ENCODE measurements around the gene IL17RD. TPM values are rescaled to one million over a fixed set of nuclear protein-coding genes. Genes with fewer than 3 reads are reported as not detected.

Gene IL17RD
- total RNA-seq, 5 donors from 2014 or later (not counting 1 experiment from before 2014, with no cell fraction given), result 0.05 to 0.38 (median 0.10) TPM; not detected in 1

- no peaks in the 10 kb centered on the region for H3K9me3 ChIP-seq
- no peaks in the 10 kb centered on the region for H3K36me3 Mint-ChIP-seq
- DNase-seq, result no peak
- H3K36me3 ChIP-seq (ENCODE audit: control insufficient read depth in 2 of 2, extremely low read depth in 1 of 2, insufficient read depth in 1 of 2, low read length in 1 of 2), result no peaks in the 10 kb centered on the region
- H3K27ac ChIP-seq (ENCODE audit: low read length), result no peak overlapping the region
- H3K4me3 Mint-ChIP-seq, result no peak overlapping the region
- POLR2A ChIA-PET, result no interaction called here
- H3K27me3 Mint-ChIP-seq, result peaks cover 2 to 3% of the 10 kb centered on the region in 2 donors
- H3K27ac Mint-ChIP-seq, result no peak overlapping the region
- no peak overlapping the region for H3K4me3 ChIP-seq (ENCODE audit: control insufficient read depth in 1 of 2, extremely low read depth in 1 of 2, low read length in 1 of 2)
- peaks cover 0 to 10% of the 10 kb centered on the region in 2 experiments for H3K27me3 ChIP-seq (replicated peaks in 1 of 2; ENCODE audit: control insufficient read depth in 2 of 2, extremely low read depth in 1 of 2, insufficient read depth in 2 of 2, low read length in 1 of 2)
- no peak for ATAC-seq (replicated peaks in 1 of 4)
- H3K4me1 Mint-ChIP-seq, result no peaks in the 10 kb centered on the region
- no peaks in the 10 kb centered on the region for H3K9me3 Mint-ChIP-seq
- CTCF ChIA-PET, result no interaction called here
- H3K4me1 ChIP-seq (ENCODE audit: control insufficient read depth in 1 of 2, extremely low read depth in 1 of 2, insufficient read depth in 2 of 2, low read length in 2 of 2), result no peaks in the 10 kb centered on the region
These were observed 71.7 kb downstream of the IL17RD start for GRCh38 chr3:57093489-57093888.

- Mint-ChIP-seq H3K4me1 (no peaks in the 10 kb centered on the region), H3K9me3 (no peaks in the 10 kb centered on the region), H3K36me3 (no peaks in the 10 kb centered on the region), H3K27ac (no peak overlapping the region), H3K27me3 (peaks cover 3 to 5% of the 10 kb centered on the region in 2 donors), H3K4me3 (no peak overlapping the region)
- no peaks in the 10 kb centered on the region for H3K36me3 ChIP-seq (ENCODE audit: control insufficient read depth in 2 of 2, extremely low read depth in 1 of 2, insufficient read depth in 1 of 2, low read length in 1 of 2)
- DNase-seq (no peak), ATAC-seq (replicated peaks in 1 of 4) (no peak)
- no CpG with 5 or more reads among the region's 3 CpGs for WGBS (ENCODE audit: insufficient coverage)
- no peaks in the 10 kb centered on the region for H3K4me1 ChIP-seq (ENCODE audit: control insufficient read depth in 1 of 2, extremely low read depth in 1 of 2, insufficient read depth in 2 of 2, low read length in 2 of 2)
- no peak overlapping the region for H3K27ac ChIP-seq (ENCODE audit: low read length)
- POLR2A ChIA-PET, result no interaction called here
- CTCF ChIA-PET, result no interaction called here
- no peaks in the 10 kb centered on the region for H3K9me3 ChIP-seq
- H3K4me3 ChIP-seq (ENCODE audit: control insufficient read depth in 1 of 2, extremely low read depth in 1 of 2, low read length in 1 of 2), result no peak overlapping the region
- peaks cover 0 to 4% of the 10 kb centered on the region in 2 experiments for H3K27me3 ChIP-seq (replicated peaks in 1 of 2; ENCODE audit: control insufficient read depth in 2 of 2, extremely low read depth in 1 of 2, insufficient read depth in 2 of 2, low read length in 1 of 2)
These were observed 73.5 kb downstream of the IL17RD start for GRCh38 chr3:57091521-57092273.

GRCh38 chr3:57089043-57089442 lies 76.1 kb downstream of the IL17RD start:
- WGBS (ENCODE audit: insufficient coverage), result 100% methylated on average over 1 of the region's 4 CpGs
- ATAC-seq (replicated peaks in 1 of 4), result no peak

DNA sequence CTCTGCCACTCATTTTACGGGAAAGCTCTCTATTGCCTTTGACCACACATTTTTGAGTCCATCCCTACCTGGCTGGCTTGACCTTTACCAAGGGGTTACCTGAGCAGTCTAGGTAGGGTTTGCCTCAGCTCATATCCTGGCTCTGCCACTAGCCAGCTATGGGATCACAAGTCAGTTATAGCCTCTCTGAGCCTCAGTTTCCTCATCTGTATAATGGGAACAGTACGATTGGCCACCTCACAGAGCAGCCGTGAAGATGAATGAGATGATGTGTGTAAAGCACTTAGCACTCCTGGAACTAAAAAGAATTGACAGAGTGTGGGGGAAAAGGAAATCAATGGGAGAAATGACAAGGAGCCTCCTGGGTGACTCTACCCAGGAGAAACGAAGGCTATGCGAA lies 76.7 kb downstream of the IL17RD start:
- H3K36me3 ChIP-seq (ENCODE audit: control insufficient read depth in 2 of 2, extremely low read depth in 1 of 2, insufficient read depth in 1 of 2, low read length in 1 of 2), result no peaks in the 10 kb centered on the region
- no peaks in the 10 kb centered on the region for H3K4me1 ChIP-seq (ENCODE audit: control insufficient read depth in 1 of 2, extremely low read depth in 1 of 2, insufficient read depth in 2 of 2, low read length in 2 of 2)
- no peak overlapping the region for H3K4me3 ChIP-seq (ENCODE audit: control insufficient read depth in 1 of 2, extremely low read depth in 1 of 2, low read length in 1 of 2)
- no peaks in the 10 kb centered on the region for H3K36me3 Mint-ChIP-seq
- ChIA-PET CTCF (no interaction called here), POLR2A (no interaction called here)
- H3K9me3 ChIP-seq, result no peaks in the 10 kb centered on the region
- WGBS (ENCODE audit: insufficient coverage), result 65% methylated on average over 3 of the region's 5 CpGs
- no peak for DNase-seq
- H3K4me1 Mint-ChIP-seq, result no peaks in the 10 kb centered on the region
- no peaks in the 10 kb centered on the region for H3K9me3 Mint-ChIP-seq
- no peak overlapping the region for H3K4me3 Mint-ChIP-seq
- no peak overlapping the region for H3K27ac Mint-ChIP-seq
- H3K27me3 ChIP-seq (replicated peaks in 1 of 2; ENCODE audit: control insufficient read depth in 2 of 2, extremely low read depth in 1 of 2, insufficient read depth in 2 of 2, low read length in 1 of 2), result peaks cover 0 to 4% of the 10 kb centered on the region in 2 experiments
- no peak for ATAC-seq (replicated peaks in 1 of 4)
- peaks cover 3 to 5% of the 10 kb centered on the region in 2 donors for H3K27me3 Mint-ChIP-seq
- no peak overlapping the region for H3K27ac ChIP-seq (ENCODE audit: low read length)

More at GRCh38 chr3:57089043-57089442, 76.1 kb downstream of the IL17RD start:
- peaks cover 0 to 4% of the 10 kb centered on the region in 2 experiments for H3K27me3 ChIP-seq (replicated peaks in 1 of 2; ENCODE audit: control insufficient read depth in 2 of 2, extremely low read depth in 1 of 2, insufficient read depth in 2 of 2, low read length in 1 of 2)
- DNase-seq, result no peak
- Mint-ChIP-seq H3K4me1 (no peaks in the 10 kb centered on the region), H3K27me3 (peaks cover 3 to 5% of the 10 kb centered on the region in 2 donors), H3K27ac (no peak overlapping the region), H3K4me3 (no peak overlapping the region), H3K9me3 (no peaks in the 10 kb centered on the region), H3K36me3 (no peaks in the 10 kb centered on the region)
- H3K27ac ChIP-seq (ENCODE audit: low read length), result no peak overlapping the region
- no peaks in the 10 kb centered on the region for H3K4me1 ChIP-seq (ENCODE audit: control insufficient read depth in 1 of 2, extremely low read depth in 1 of 2, insufficient read depth in 2 of 2, low read length in 2 of 2)
- ChIA-PET CTCF (interaction anchor here in 1 of 2 donors (0.6 kb wide), 1 partner anchor 10 kb away, joined by 4 read pairs; no protein-coding TSS in a partner anchor), POLR2A (no interaction called here)
- no peaks in the 10 kb centered on the region for H3K36me3 ChIP-seq (ENCODE audit: control insufficient read depth in 2 of 2, extremely low read depth in 1 of 2, insufficient read depth in 1 of 2, low read length in 1 of 2)
- H3K9me3 ChIP-seq, result no peaks in the 10 kb centered on the region
- no peak overlapping the region for H3K4me3 ChIP-seq (ENCODE audit: control insufficient read depth in 1 of 2, extremely low read depth in 1 of 2, low read length in 1 of 2)

DNA sequence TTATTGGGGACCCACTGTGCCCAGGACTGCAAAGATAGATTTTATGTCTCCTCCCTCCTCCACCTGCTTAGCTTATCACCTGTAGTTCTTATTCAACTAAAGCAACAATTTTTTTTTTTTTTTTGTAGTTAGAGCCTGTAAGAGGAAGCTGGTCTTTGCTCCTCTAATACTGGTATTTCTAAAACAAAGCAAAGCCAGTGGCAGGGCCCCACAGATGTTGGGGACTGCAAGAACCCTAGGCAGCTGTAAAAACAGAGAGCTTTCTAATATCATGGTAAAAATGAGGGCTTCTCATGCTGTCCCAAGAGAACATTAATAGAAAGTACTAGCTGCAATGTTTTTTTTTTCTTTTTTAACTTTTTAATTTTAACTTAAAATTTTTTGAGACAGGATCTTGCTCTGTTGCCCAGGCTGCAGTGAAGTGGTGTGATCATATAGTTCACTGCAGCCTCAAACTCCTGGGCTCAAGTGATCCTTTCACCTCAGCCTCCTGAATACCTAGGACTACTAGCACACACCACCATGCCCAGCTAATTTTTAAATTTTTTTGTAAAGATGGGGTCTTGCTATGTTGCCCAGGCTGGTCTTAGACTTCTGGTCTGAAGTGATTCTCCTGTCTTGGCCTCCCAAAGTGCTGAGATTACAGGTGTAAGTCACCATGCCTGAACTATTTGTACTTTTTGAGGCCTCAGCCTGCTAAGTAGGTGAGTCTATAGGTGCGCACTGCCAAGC lies 77.6 kb downstream of the IL17RD start:
- Histone ChIP-seq H3K36me3 (ENCODE audit: control insufficient read depth in 2 of 2, extremely low read depth in 1 of 2, insufficient read depth in 1 of 2, low read length in 1 of 2) (no peaks in the 10 kb centered on the region), H3K4me1 (ENCODE audit: control insufficient read depth in 1 of 2, extremely low read depth in 1 of 2, insufficient read depth in 2 of 2, low read length in 2 of 2) (no peaks in the 10 kb centered on the region), H3K9me3 (no peaks in the 10 kb centered on the region), H3K27ac (ENCODE audit: low read length) (no peak overlapping the region), H3K27me3 (replicated peaks in 1 of 2; ENCODE audit: control insufficient read depth in 2 of 2, extremely low read depth in 1 of 2, insufficient read depth in 2 of 2, low read length in 1 of 2) (peaks cover 0 to 4% of the 10 kb centered on the region in 2 experiments), H3K4me3 (ENCODE audit: control insufficient read depth in 1 of 2, extremely low read depth in 1 of 2, low read length in 1 of 2) (no peak overlapping the region)
- no peaks in the 10 kb centered on the region for H3K4me1 Mint-ChIP-seq
- H3K27me3 Mint-ChIP-seq, result peaks cover 4 to 5% of the 10 kb centered on the region in 2 donors
- no peak overlapping the region for H3K27ac Mint-ChIP-seq
- ATAC-seq (replicated peaks in 1 of 4) (no peak), DNase-seq (no peak)
- ChIA-PET POLR2A (no interaction called here), CTCF (interaction anchor here in 1 of 2 donors (0.6 kb wide), 1 partner anchor 810 kb away, joined by 4 read pairs; no protein-coding TSS in a partner anchor)
- H3K9me3 Mint-ChIP-seq, result no peaks in the 10 kb centered on the region
- H3K36me3 Mint-ChIP-seq, result no peaks in the 10 kb centered on the region
- no peak overlapping the region for H3K4me3 Mint-ChIP-seq
- WGBS (ENCODE audit: insufficient coverage), result no CpG with 5 or more reads among the region's 1 CpG

DNA sequence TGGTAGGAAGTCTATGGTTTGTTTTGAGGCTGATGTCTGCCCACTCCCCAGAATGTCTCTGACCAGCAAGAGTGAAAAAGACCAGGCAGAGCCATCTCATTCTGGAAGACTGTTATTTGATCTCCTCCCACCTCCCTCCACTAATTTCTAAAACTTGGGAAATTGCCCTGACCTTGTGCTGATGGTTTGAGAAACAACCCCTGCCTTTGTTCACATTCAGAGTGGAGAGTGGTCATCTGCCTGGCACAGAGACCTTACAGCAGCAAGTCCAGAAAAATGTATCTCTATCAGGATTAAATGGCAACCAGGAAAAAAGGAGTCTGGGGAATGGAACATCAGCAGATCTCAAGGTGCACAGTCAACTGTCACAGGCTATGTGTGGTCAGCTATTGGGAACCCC lies 79.0 kb downstream of the IL17RD start:
- Mint-ChIP-seq H3K4me1 (no peaks in the 10 kb centered on the region), H3K9me3 (no peaks in the 10 kb centered on the region), H3K27ac (no peak overlapping the region), H3K36me3 (no peaks in the 10 kb centered on the region), H3K4me3 (no peak overlapping the region), H3K27me3 (peaks cover 5 to 6% of the 10 kb centered on the region in 2 donors)
- ChIA-PET POLR2A (no interaction called here), CTCF (no interaction called here)
- DNase-seq (no peak), ATAC-seq (replicated peaks in 1 of 4) (no peak)
- peaks cover 0 to 7% of the 10 kb centered on the region in 2 experiments for H3K27me3 ChIP-seq (replicated peaks in 1 of 2; ENCODE audit: control insufficient read depth in 2 of 2, extremely low read depth in 1 of 2, insufficient read depth in 2 of 2, low read length in 1 of 2)
- H3K9me3 ChIP-seq, result no peaks in the 10 kb centered on the region
- no peak overlapping the region for H3K27ac ChIP-seq (ENCODE audit: low read length)
- H3K4me3 ChIP-seq (ENCODE audit: control insufficient read depth in 1 of 2, extremely low read depth in 1 of 2, low read length in 1 of 2), result no peak overlapping the region
- H3K4me1 ChIP-seq (ENCODE audit: control insufficient read depth in 1 of 2, extremely low read depth in 1 of 2, insufficient read depth in 2 of 2, low read length in 2 of 2), result no peaks in the 10 kb centered on the region
- H3K36me3 ChIP-seq (ENCODE audit: control insufficient read depth in 2 of 2, extremely low read depth in 1 of 2, insufficient read depth in 1 of 2, low read length in 1 of 2), result no peaks in the 10 kb centered on the region
